HEK293 (cell line): ENCODE measurements around the gene ZNF302.

Source experiments
- CTCF ChIA-PET: fragments of 350-600 bp; formaldehyde crosslinking; extraction: SDS; loops from one replicate; lab custom pipeline; 2021; ENCODE audit warnings: antibody characterized with exemption; lab: Yijun Ruan, JAX
- POLR2A ChIA-PET: fragments of 300-600 bp; formaldehyde crosslinking; extraction: SDS; loops from one replicate; lab custom pipeline; 2020; ENCODE audit warnings: antibody characterized with exemption, inconsistent platforms; lab: Yijun Ruan, JAX
- H3K27ac ChIP-seq: fragments of 200-500 bp; sonication (Bioruptor generic); 2 replicates; pipeline ENCODE4 v1.5.1; 2014; ENCODE audit warnings: low read depth, low read length, control low read depth, inconsistent platforms; ENCODE audit errors: extremely low read depth
- H3K36me3 ChIP-seq, 2 experiments: fragments of 200-500 bp in 1 of 2; sonication (Bioruptor generic) in 1 of 2; 1 replicate in 1 of 2; 2 replicates in 1 of 2; pipeline ENCODE4 v1.5.1; 2014 to 2017; ENCODE audit warnings: inconsistent platforms in 2 of 2, low read length in 2 of 2; ENCODE audit not compliant: control insufficient read depth in 2 of 2, insufficient read depth in 1 of 2
- H3K4me1 ChIP-seq: fragments of 200-500 bp; sonication (Bioruptor generic); 2 replicates; pipeline ENCODE4 v1.5.1; 2014; ENCODE audit warnings: mild to moderate bottlenecking, low read length, inconsistent platforms; ENCODE audit not compliant: control insufficient read depth, insufficient read depth
- H3K4me3 ChIP-seq: 2 replicates; pipeline ENCODE4 v1.5.1; 2011; ENCODE audit warnings: low read depth, mild to moderate bottlenecking, control low read depth, low read length, moderate library complexity
- H3K9me3 ChIP-seq: fragments of 200-500 bp; sonication (Bioruptor generic); 2 replicates; pipeline ENCODE4 v1.5.1; 2014; ENCODE audit warnings: low read depth, low read length, inconsistent platforms; ENCODE audit not compliant: control insufficient read depth, insufficient read depth
- GLIS1 ChIP-seq: fragments of 450-650 bp; formaldehyde crosslinking; IDR thresholded peaks from 2 replicates; pipeline ENCODE4 v1.5.1; 2016; ENCODE audit warnings: missing biosample characterization, missing genetic modification characterization
- KLF16 ChIP-seq: fragments of 450-650 bp; formaldehyde crosslinking; IDR thresholded peaks from 2 replicates; pipeline ENCODE4 v1.5.1; 2017; ENCODE audit warnings: missing biosample characterization, missing genetic modification characterization
- KLF8 ChIP-seq: fragments of 450-650 bp; formaldehyde crosslinking; IDR thresholded peaks from 2 replicates; pipeline ENCODE4 v1.5.1; 2016; ENCODE audit warnings: missing biosample characterization, missing genetic modification characterization
- PRDM1 ChIP-seq: fragments of 450-650 bp; formaldehyde crosslinking; IDR thresholded peaks from 2 replicates; pipeline ENCODE4; 2016; ENCODE audit warnings: missing biosample characterization, missing genetic modification characterization
- SCRT2 ChIP-seq: fragments of 450-650 bp; formaldehyde crosslinking; IDR thresholded peaks from 2 replicates; pipeline ENCODE4 v1.5.1; 2016; ENCODE audit warnings: missing biosample characterization, missing genetic modification characterization
- SP7 ChIP-seq: fragments of 450-650 bp; formaldehyde crosslinking; IDR thresholded peaks from 2 replicates; pipeline ENCODE4 v1.5.1; 2016; ENCODE audit warnings: missing biosample characterization, missing genetic modification characterization
- TRIM28 ChIP-seq: IDR thresholded peaks from 2 replicates; pipeline ENCODE4 v1.6.1; 2011; ENCODE audit warnings: low read length, control low read depth, borderline replicate concordance
- ZBTB10 ChIP-seq: fragments of 450-650 bp; formaldehyde crosslinking; IDR thresholded peaks from 2 replicates; pipeline ENCODE4 v1.5.1; 2016; ENCODE audit warnings: missing biosample characterization, missing genetic modification characterization
- ZBTB17 ChIP-seq: fragments of 450-650 bp; formaldehyde crosslinking; IDR thresholded peaks from 2 replicates; pipeline ENCODE4 v1.5.1; 2016; ENCODE audit warnings: missing biosample characterization, missing genetic modification characterization
- ZNF114 ChIP-seq: fragments of 450-650 bp; formaldehyde crosslinking; IDR thresholded peaks from 2 replicates; pipeline ENCODE4 v1.5.0; 2017; ENCODE audit warnings: missing biosample characterization, missing genetic modification characterization
- ZNF157 ChIP-seq: fragments of 450-650 bp; formaldehyde crosslinking; IDR thresholded peaks from 2 replicates; pipeline ENCODE4 v1.5.1; 2016; ENCODE audit warnings: missing biosample characterization, missing genetic modification characterization
- ZNF174 ChIP-seq: fragments of 450-650 bp; formaldehyde crosslinking; IDR thresholded peaks from 2 replicates; pipeline ENCODE4 v1.5.0; 2017; ENCODE audit warnings: missing biosample characterization, mild to moderate bottlenecking, missing genetic modification characterization
- ZNF274 ChIP-seq, 2 experiments: fragments of 200-500 bp in 1 of 2; fragments of 450-650 bp in 1 of 2; sonication (Bioruptor generic) in 1 of 2; formaldehyde crosslinking in 1 of 2; IDR thresholded peaks; 2 replicates each; pipeline versions ENCODE4 v1.5.1 to v1.6.1; 2014 to 2016; ENCODE audit warnings: borderline replicate concordance in 1 of 2, inconsistent platforms in 1 of 2, low read length in 1 of 2, missing biosample characterization in 1 of 2, missing genetic modification characterization in 1 of 2
- ZNF292 ChIP-seq: fragments of 450-650 bp; formaldehyde crosslinking; IDR thresholded peaks from 2 replicates; pipeline ENCODE4 v1.5.1; 2016; ENCODE audit warnings: low read depth, missing biosample characterization, missing genetic modification characterization, borderline replicate concordance
- ZNF341 ChIP-seq: fragments of 450-650 bp; formaldehyde crosslinking; IDR thresholded peaks from 2 replicates; pipeline ENCODE4; 2016; ENCODE audit warnings: low read depth, missing biosample characterization, missing genetic modification characterization
- ZNF391 ChIP-seq: fragments of 450-650 bp; formaldehyde crosslinking; IDR thresholded peaks from 2 replicates; pipeline ENCODE4 v1.5.1; 2016; ENCODE audit warnings: low read depth, missing biosample characterization, missing genetic modification characterization, borderline replicate concordance
- ZNF585B ChIP-seq: fragments of 450-650 bp; formaldehyde crosslinking; IDR thresholded peaks from 2 replicates; pipeline ENCODE4 v1.5.1; 2016; ENCODE audit warnings: missing biosample characterization, missing genetic modification characterization
- ZNF596 ChIP-seq: fragments of 450-650 bp; IDR thresholded peaks from 2 replicates; pipeline ENCODE4 v1.5.0; 2018; ENCODE audit warnings: missing biosample characterization, mild to moderate bottlenecking, missing genetic modification characterization, moderate library complexity
- ZNF629 ChIP-seq: fragments of 450-650 bp; formaldehyde crosslinking; IDR thresholded peaks from 2 replicates; pipeline ENCODE4 v1.5.1; 2017; ENCODE audit warnings: missing biosample characterization, missing genetic modification characterization
- ZNF645 ChIP-seq: fragments of 450-650 bp; formaldehyde crosslinking; IDR thresholded peaks from 2 replicates; pipeline ENCODE4; 2016; ENCODE audit warnings: missing biosample characterization, missing genetic modification characterization
- ZNF670 ChIP-seq: fragments of 450-650 bp; formaldehyde crosslinking; IDR thresholded peaks from 2 replicates; pipeline ENCODE4 v1.5.1; 2016; ENCODE audit warnings: missing biosample characterization, missing genetic modification characterization, low read depth
- ZNF692 ChIP-seq: fragments of 450-650 bp; formaldehyde crosslinking; IDR thresholded peaks from 2 replicates; pipeline ENCODE4 v1.5.1; 2016; ENCODE audit warnings: missing biosample characterization, missing genetic modification characterization

Gene ZNF302

GRCh38 chr19:34713262-34713637 lies 35.8 kb downstream of the ZNF302 start:
- Histone ChIP-seq H3K4me1 (no peaks in the 10 kb centered on the region), H3K36me3 (0 out of 3 replicates have a peak, but pooled peaks cover 0 to 5% of the 10 kb centered on the region in 2 experiments), H3K9me3 (peaks cover 33% of the 10 kb centered on the region), H3K4me3 (no peak overlapping the region), H3K27ac (no peak overlapping the region)
- ChIA-PET CTCF (interaction anchor here (0.5 to 6.9 kb wide), 39 partner anchors 8 to 1297 kb away, joined by 3 to 163 read pairs (median 6); partner anchors contain the start of genes ZNF181, ZNF30 and ZNF302), POLR2A (interaction anchor here (1.3 kb wide), 1 partner anchor 36 kb away, joined by 4 read pairs; the partner anchor contains the start of gene ZNF302)
- TF ChIP-seq PRDM1 (no peak), TRIM28 (peak; percentile 98; the same call in 1 of the 2 replicates)

- CTCF ChIA-PET = interaction anchor here (0.9 to 6.9 kb wide), 3 partner anchors 10 to 158 kb away, joined by 3 to 163 read pairs (median 35); no protein-coding TSS in a partner anchor
- H3K9me3 ChIP-seq = peaks cover 38% of the 10 kb centered on the region
- H3K27ac ChIP-seq = no peak overlapping the region
- POLR2A ChIA-PET = no interaction called here
- H3K4me3 ChIP-seq = no peak overlapping the region
- no peaks in the 10 kb centered on the region for H3K4me1 ChIP-seq
- TF ChIP-seq ZNF174 (tag by site-specific recombination) = no peak
- 0 out of 2 replicates have a peak, but pooled peaks have one; percentile 29 for TF ChIP-seq ZNF157 (tag by site-specific recombination)
- no peak for TF ChIP-seq SP7 (tag by site-specific recombination)
- no peak for TF ChIP-seq ZNF274 (IDR thresholded peaks at IDR 0.05; ENCODE audit: low read length)
- TF ChIP-seq ZNF274 (tag by site-specific recombination; IDR thresholded peaks at IDR 0.05; ENCODE audit: borderline replicate concordance) = peak; percentile 83; the same call in 1 of the 2 replicates
- no peak for TF ChIP-seq ZNF391
- TF ChIP-seq ZNF670 (tag by site-specific recombination) = no peak
- no peak for TF ChIP-seq ZBTB17 (tag by site-specific recombination)
- TF ChIP-seq ZNF114 (tag by site-specific recombination) = 0 out of 2 replicates have a peak, but pooled peaks have one; percentile 55
- TF ChIP-seq SCRT2 (tag by site-specific recombination) = no peak
- peaks cover 0 to 8% of the 10 kb centered on the region in 2 experiments; a peak in 1 of 3 replicates for H3K36me3 ChIP-seq
Measured at GRCh38 chr19:34715357-34715756, 37.9 kb downstream of the ZNF302 start.

- no peak for TF ChIP-seq KLF16 (tag by site-specific recombination)
- TF ChIP-seq ZNF596 (tag by site-specific recombination) = no peak
- 0 out of 2 replicates have a peak, but pooled peaks have one; percentile 12 for TF ChIP-seq ZNF341 (tag by site-specific recombination)
- TF ChIP-seq ZNF292 (tag by site-specific recombination) = no peak
- no peak for TF ChIP-seq ZNF585B (tag by site-specific recombination)
- CTCF ChIA-PET = interaction anchor here (0.6 to 1.8 kb wide), 2 partner anchors 9 to 19 kb away, joined by 4 to 12 read pairs; no protein-coding TSS in a partner anchor
- POLR2A ChIA-PET = interaction anchor here (0.6 kb wide), 1 partner anchor 44 kb away, joined by 4 read pairs; no protein-coding TSS in a partner anchor
Measured at GRCh38 chr19:34722353-34722752, 44.9 kb downstream of the ZNF302 start.

GRCh38 chr19:34725400-34725799 lies 47.9 kb downstream of the ZNF302 start:
- ChIA-PET CTCF (interaction anchor here (0.6 to 3.9 kb wide), 4 partner anchors 9 to 87 kb away, joined by 3 to 35 read pairs (median 4); no protein-coding TSS in a partner anchor), POLR2A (no interaction called here)
- Histone ChIP-seq H3K4me3 (no peak overlapping the region), H3K27ac (no peak overlapping the region), H3K4me1 (no peaks in the 10 kb centered on the region), H3K36me3 (no peaks in the 10 kb centered on the region), H3K9me3 (no peaks in the 10 kb centered on the region; the same call in 1 of the 2 replicates)
- TF ChIP-seq ZNF645 (tag by site-specific recombination) = no peak
- TF ChIP-seq ZBTB10 (tag by site-specific recombination) = no peak
- no peak for TF ChIP-seq KLF8 (tag by site-specific recombination)
- no peak for TF ChIP-seq ZNF629 (tag by site-specific recombination)
- no peak for TF ChIP-seq ZNF692 (tag by site-specific recombination)
- no peak for TF ChIP-seq GLIS1

More at GRCh38 chr19:34722353-34722752, 44.9 kb downstream of the ZNF302 start:
- Histone ChIP-seq H3K27ac (no peak overlapping the region), H3K4me1 (no peaks in the 10 kb centered on the region), H3K4me3 (no peak overlapping the region), H3K9me3 (peaks cover 8% of the 10 kb centered on the region), H3K36me3 (peaks cover 0 to 3% of the 10 kb centered on the region in 2 experiments; a peak in 1 of 3 replicates)
